Esophagus muscularis mucosa (tissue), 3 donors: ENCODE results near the gene ADCY5.

ENCODE experiments used
- POLR2A ChIP-seq: fragments of 450-650 bp; IDR thresholded peaks from one replicate; pipeline ENCODE4 v1.6.1; 2017; ENCODE audit warnings: antibody characterized with exemption, moderate library complexity, mild to moderate bottlenecking, low read depth
- POLR2AphosphoS5 ChIP-seq, 2 donors: sonication (generic); formaldehyde crosslinking; IDR thresholded peaks; one replicate each; pipeline ENCODE4 v1.6.1; 2017; ENCODE audit warnings: antibody characterized with exemption in 2 of 2
- TF ChIP-seq, protein P1 (sequence below), 3 experiments: fragments of 200-600 bp in 2 of 3; fragments of 450-650 bp in 1 of 3; sonication (generic) in 2 of 3; IDR thresholded peaks; one replicate each; pipeline ENCODE4 v1.5.1; 2017 to 2019; ENCODE audit warnings: antibody characterized with exemption in 3 of 3, mild to moderate bottlenecking in 2 of 3, moderate library complexity in 1 of 3

GRCh38 chr3:123287051-123287961 is 161.6 kb downstream of the ADCY5 start:
- TF ChIP-seq, protein P1, sequence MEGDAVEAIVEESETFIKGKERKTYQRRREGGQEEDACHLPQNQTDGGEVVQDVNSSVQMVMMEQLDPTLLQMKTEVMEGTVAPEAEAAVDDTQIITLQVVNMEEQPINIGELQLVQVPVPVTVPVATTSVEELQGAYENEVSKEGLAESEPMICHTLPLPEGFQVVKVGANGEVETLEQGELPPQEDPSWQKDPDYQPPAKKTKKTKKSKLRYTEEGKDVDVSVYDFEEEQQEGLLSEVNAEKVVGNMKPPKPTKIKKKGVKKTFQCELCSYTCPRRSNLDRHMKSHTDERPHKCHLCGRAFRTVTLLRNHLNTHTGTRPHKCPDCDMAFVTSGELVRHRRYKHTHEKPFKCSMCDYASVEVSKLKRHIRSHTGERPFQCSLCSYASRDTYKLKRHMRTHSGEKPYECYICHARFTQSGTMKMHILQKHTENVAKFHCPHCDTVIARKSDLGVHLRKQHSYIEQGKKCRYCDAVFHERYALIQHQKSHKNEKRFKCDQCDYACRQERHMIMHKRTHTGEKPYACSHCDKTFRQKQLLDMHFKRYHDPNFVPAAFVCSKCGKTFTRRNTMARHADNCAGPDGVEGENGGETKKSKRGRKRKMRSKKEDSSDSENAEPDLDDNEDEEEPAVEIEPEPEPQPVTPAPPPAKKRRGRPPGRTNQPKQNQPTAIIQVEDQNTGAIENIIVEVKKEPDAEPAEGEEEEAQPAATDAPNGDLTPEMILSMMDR (IDR thresholded peaks at IDR 0.05), result no peak
- TF ChIP-seq POLR2AphosphoS5 (IDR thresholded peaks at IDR 0.05), result no peak
- no peak for TF ChIP-seq POLR2A
